Mucosa of rectum (tissue), 2 donors: ENCODE measurements around the gene KIF16B.

Source experiments
- H3K27ac ChIP-seq, 2 donors: one replicate each; pipeline ENCODE4 v1.7.0; 2013; ENCODE audit warnings: inconsistent platforms in 2 of 2, low read depth in 2 of 2, low read length in 2 of 2
- H3K27me3 ChIP-seq, 2 donors: one replicate each; pipeline ENCODE4 v1.7.0; 2013; ENCODE audit warnings: low read length in 2 of 2; ENCODE audit not compliant: control insufficient read depth in 2 of 2, insufficient read depth in 2 of 2
- H3K36me3 ChIP-seq, 2 donors: one replicate each; pipeline ENCODE4 v1.7.0; 2013; ENCODE audit warnings: low read length in 2 of 2; ENCODE audit not compliant: control insufficient read depth in 2 of 2, insufficient read depth in 2 of 2
- H3K4me1 ChIP-seq, 2 donors: one replicate each; pipeline ENCODE4 v1.7.0; 2013; ENCODE audit warnings: low read length in 2 of 2, mild to moderate bottlenecking in 1 of 2; ENCODE audit not compliant: control insufficient read depth in 2 of 2, insufficient read depth in 2 of 2
- H3K4me3 ChIP-seq, 2 donors: one replicate each; pipeline ENCODE4 v1.7.0; 2013; ENCODE audit warnings: low read length in 2 of 2
- H3K9ac ChIP-seq, 2 donors: one replicate each; pipeline ENCODE4 v1.7.0; 2013; ENCODE audit warnings: low read length in 2 of 2, low read depth in 1 of 2, mild to moderate bottlenecking in 1 of 2
- H3K9me3 ChIP-seq, 2 donors: one replicate each; pipeline ENCODE4 v1.7.0; 2013; ENCODE audit warnings: low read length in 2 of 2; ENCODE audit not compliant: control insufficient read depth in 2 of 2
- donor health status: healthy.
- donor health status: Normal muscosa, but diverticular disease.

KIF16B gene

DNA sequence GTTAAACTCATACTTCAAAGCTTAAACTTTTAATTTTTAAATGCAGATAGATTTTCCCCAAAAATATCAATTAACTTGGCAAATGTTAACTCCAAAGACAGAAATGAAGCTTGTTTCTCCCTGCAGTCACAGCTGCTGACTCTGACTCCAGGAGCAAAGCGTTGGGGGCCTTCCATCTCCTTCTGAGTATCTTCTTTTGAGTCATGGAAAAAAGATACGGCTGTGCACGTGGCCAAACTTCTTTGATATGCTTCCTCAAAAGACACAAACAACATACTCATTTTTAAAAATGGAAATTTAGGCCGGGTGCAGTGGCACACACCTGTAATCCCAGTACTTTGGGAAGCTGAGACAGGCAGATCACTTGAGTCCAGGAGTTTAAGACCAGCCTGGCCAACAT lies 28.3 kb downstream of the KIF16B start:
- H3K36me3 ChIP-seq: no peaks in the 10 kb centered on the region
- no peak overlapping the region for H3K9ac ChIP-seq
- no peaks in the 10 kb centered on the region for H3K9me3 ChIP-seq
- H3K4me1 ChIP-seq: no peaks in the 10 kb centered on the region
- no peak overlapping the region for H3K27ac ChIP-seq
- H3K4me3 ChIP-seq: no peak overlapping the region
- H3K27me3 ChIP-seq: no peaks in the 10 kb centered on the region

- Histone ChIP-seq H3K9me3 (no peaks in the 10 kb centered on the region), H3K27me3 (no peaks in the 10 kb centered on the region), H3K4me3 (no peak overlapping the region), H3K9ac (no peak overlapping the region), H3K27ac (no peak overlapping the region), H3K4me1 (peaks cover 0 to 14% of the 10 kb centered on the region in 2 donors), H3K36me3 (no peaks in the 10 kb centered on the region)
Observed at GRCh38 chr20:16542477-16542876, 30.8 kb downstream of the KIF16B start.

- no peaks in the 10 kb centered on the region for H3K27me3 ChIP-seq
- H3K4me3 ChIP-seq: no peak overlapping the region
- no peak overlapping the region for H3K27ac ChIP-seq
- H3K4me1 ChIP-seq: peaks cover under 1 to 20% of the 10 kb centered on the region in 2 donors
- no peaks in the 10 kb centered on the region for H3K9me3 ChIP-seq
- H3K9ac ChIP-seq: no peak overlapping the region
- no peaks in the 10 kb centered on the region for H3K36me3 ChIP-seq
Observed at GRCh38 chr20:16541878-16542277, 31.4 kb downstream of the KIF16B start.

- H3K27me3 ChIP-seq: no peaks in the 10 kb centered on the region
- no peaks in the 10 kb centered on the region for H3K36me3 ChIP-seq
- H3K4me3 ChIP-seq: no peak overlapping the region
- H3K9ac ChIP-seq: no peak overlapping the region
- H3K4me1 ChIP-seq: peaks cover 5 to 23% of the 10 kb centered on the region in 2 donors
- no peaks in the 10 kb centered on the region for H3K9me3 ChIP-seq
- no peak overlapping the region for H3K27ac ChIP-seq
Observed at GRCh38 chr20:16541226-16541625, 32.0 kb downstream of the KIF16B start.

GRCh38 chr20:16539280-16540021 lies 33.8 kb downstream of the KIF16B start:
- Histone ChIP-seq H3K27me3 (no peaks in the 10 kb centered on the region), H3K27ac (peak overlapping the region; percentile 40 to 59), H3K4me3 (no peak overlapping the region)

GRCh38 chr20:16538779-16539178 lies 34.5 kb downstream of the KIF16B start:
- Histone ChIP-seq H3K4me1 (peaks cover 5 to 23% of the 10 kb centered on the region in 2 donors), H3K4me3 (no peak overlapping the region), H3K9ac (no peak overlapping the region), H3K36me3 (no peaks in the 10 kb centered on the region), H3K27ac (peak overlapping the region; percentile 40 to 59), H3K9me3 (no peaks in the 10 kb centered on the region), H3K27me3 (no peaks in the 10 kb centered on the region)

More at GRCh38 chr20:16539280-16540021, 33.8 kb downstream of the KIF16B start:
- no peaks in the 10 kb centered on the region for H3K36me3 ChIP-seq
- no peak overlapping the region for H3K9ac ChIP-seq
- H3K9me3 ChIP-seq: no peaks in the 10 kb centered on the region
- peaks cover 5 to 23% of the 10 kb centered on the region in 2 donors for H3K4me1 ChIP-seq

DNA sequence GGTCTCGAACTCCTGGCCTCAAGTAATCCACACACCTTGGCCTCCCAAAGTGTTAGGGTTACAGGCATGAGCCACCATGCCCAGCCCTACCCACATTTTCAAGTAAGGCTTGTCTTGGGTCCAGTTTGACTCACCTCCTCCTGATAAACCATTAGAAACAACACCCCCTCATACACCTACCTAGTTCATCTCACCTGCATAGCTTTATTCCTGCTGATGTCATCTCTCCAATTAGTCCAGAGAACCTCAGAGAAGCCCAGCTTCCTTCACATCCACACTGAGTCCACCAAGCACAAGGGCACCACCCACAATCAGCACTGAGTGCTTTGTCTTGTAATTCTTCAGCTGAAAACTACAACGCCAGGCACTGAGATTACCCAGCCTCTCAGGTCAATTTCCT lies 35.3 kb downstream of the KIF16B start:
- Histone ChIP-seq H3K9ac (no peak overlapping the region), H3K4me1 (peaks cover 5 to 23% of the 10 kb centered on the region in 2 donors), H3K27me3 (no peaks in the 10 kb centered on the region), H3K36me3 (no peaks in the 10 kb centered on the region), H3K4me3 (no peak overlapping the region), H3K9me3 (no peaks in the 10 kb centered on the region), H3K27ac (no peak overlapping the region)

GRCh38 chr20:16537025-16537665 lies 36.1 kb downstream of the KIF16B start:
- H3K4me1 ChIP-seq: peaks cover 5 to 23% of the 10 kb centered on the region in 2 donors
- H3K27me3 ChIP-seq: no peaks in the 10 kb centered on the region
- H3K4me3 ChIP-seq: no peak overlapping the region
- no peak overlapping the region for H3K27ac ChIP-seq
- no peaks in the 10 kb centered on the region for H3K36me3 ChIP-seq
- no peaks in the 10 kb centered on the region for H3K9me3 ChIP-seq
- H3K9ac ChIP-seq: no peak overlapping the region

DNA sequence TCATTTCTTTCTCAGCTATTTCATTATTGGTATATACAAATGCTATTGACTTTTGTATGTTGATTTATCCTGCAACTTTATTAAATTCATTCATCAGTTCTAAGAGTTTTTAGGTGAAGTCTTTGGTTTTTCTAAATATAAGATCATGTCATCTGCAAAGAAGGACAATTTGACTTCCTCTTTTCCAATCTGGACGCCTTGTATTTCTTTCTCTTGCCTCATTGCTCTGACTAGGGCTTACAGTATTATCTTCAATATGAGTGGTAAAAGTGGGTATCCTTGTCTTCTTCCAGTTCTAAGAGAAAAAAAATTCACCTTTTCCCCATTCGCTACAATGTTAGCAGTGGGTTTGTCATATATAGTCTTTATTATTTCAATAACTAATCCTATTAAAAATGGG lies 38.0 kb downstream of the KIF16B start:
- Histone ChIP-seq H3K9ac (no peak overlapping the region), H3K36me3 (no peaks in the 10 kb centered on the region), H3K4me1 (peaks cover 11 to 31% of the 10 kb centered on the region in 2 donors), H3K4me3 (no peak overlapping the region), H3K27ac (no peak overlapping the region), H3K27me3 (no peaks in the 10 kb centered on the region), H3K9me3 (no peaks in the 10 kb centered on the region)

- Histone ChIP-seq H3K4me1 (peaks cover 20 to 39% of the 10 kb centered on the region in 2 donors), H3K4me3 (no peak overlapping the region), H3K9me3 (no peaks in the 10 kb centered on the region), H3K27ac (no peak overlapping the region), H3K9ac (no peak overlapping the region), H3K36me3 (no peaks in the 10 kb centered on the region), H3K27me3 (no peaks in the 10 kb centered on the region)
Observed at GRCh38 chr20:16533502-16533901, 39.7 kb downstream of the KIF16B start.
